ENCODE measurements around the gene GBX1.

DNA sequence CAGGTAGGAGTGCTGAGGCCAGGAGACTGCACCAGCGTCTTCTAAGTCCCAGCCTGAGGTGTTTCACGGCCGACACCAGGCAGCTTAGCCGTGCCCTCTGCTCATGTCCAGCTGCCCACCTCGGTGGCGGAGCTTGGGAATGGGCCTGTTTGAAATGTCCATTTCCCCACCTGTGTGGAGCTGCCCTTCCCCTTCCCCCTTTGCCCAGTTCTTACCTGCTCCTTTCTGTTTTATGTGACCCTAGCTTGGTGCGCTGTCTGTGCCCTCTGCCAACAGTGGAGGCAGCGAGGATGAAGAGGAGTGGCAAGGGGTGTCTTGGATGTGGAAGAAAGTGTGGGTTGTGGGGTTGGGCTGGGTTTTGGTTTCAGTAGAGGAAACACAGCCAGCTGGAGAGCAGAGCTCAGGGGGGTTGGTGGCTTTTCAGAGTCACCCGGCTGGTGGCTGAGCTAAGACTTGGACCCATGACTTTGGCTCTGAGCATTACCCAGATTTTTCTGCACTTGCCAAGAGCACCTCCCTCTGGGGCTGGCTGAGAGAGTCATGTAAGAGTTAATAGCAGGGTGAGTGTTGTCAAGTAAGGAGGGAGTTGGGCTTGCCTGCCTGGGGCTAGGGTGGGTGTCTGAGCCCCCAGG, 37.4 kb downstream of the GBX1 start:
- no peak for TF ChIP-seq SUZ12 (IDR thresholded peaks at IDR 0.05)
- no peak for TF ChIP-seq BHLHE40 (IDR thresholded peaks at IDR 0.05; ENCODE audit: borderline replicate concordance)
- TF ChIP-seq, protein P1, sequence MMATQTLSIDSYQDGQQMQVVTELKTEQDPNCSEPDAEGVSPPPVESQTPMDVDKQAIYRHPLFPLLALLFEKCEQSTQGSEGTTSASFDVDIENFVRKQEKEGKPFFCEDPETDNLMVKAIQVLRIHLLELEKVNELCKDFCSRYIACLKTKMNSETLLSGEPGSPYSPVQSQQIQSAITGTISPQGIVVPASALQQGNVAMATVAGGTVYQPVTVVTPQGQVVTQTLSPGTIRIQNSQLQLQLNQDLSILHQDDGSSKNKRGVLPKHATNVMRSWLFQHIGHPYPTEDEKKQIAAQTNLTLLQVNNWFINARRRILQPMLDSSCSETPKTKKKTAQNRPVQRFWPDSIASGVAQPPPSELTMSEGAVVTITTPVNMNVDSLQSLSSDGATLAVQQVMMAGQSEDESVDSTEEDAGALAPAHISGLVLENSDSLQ (IDR thresholded peaks at IDR 0.05), result no peak
- TF ChIP-seq SP1 (IDR thresholded peaks at IDR 0.05), result no peak

Data from HEK293T (cell line).